Measurements from ENCODE around the gene IL23A. TPM values are rescaled to one million over a fixed set of nuclear protein-coding genes. Genes with fewer than 3 reads are reported as not detected.

Gene IL23A
- total and polyA plus RNA-seq, 4 experiments from 2014 or later = 30.3 to 40.1 (median 34.3) TPM

DNA sequence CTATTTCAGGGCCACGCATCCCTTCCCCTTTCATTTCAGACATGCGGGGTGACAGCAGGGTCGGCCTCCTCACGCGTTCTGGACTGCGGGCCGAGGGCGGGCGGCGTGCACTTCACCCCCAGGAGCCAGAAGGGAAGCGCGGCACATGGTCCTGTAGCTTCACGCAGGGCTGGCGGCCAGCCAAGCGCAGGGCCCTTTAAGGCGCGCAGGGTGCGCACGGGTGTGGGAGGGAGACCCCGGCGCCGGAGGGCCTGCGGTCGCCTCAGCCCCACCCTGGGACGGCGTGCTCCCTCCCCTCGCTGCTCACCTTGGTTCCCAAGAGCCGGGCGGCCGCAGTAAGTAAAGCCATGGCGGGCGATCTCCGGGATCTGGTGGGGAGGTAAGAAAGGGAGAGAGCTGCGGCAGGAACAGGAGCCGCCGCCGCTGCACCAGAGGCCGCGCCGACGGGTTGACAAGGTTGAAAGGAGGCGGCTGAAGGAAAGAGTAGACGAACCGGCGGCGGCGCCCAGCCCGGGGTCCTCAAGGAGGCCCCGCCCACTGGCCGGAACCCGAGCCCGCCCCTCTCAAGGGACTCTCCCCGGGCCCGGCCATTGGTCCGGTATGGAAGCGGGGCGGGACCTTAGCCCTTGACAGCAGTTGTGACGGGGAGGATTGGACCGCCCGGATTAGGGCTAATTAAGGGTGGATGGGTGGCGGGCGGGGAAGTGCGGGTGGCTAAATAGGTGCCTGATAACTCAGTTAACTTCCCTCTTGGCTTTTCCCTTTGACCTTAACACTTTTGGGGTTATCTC is 38.6 kb upstream of the IL23A start, which contains the start of gene CS:
Gene CS (minus strand): TSS at position 478 of the 791 bp plus-strand sequence. CDS start 129 bp downstream, at position 349.
- H3K36me3 ChIP-seq (ENCODE audit: insufficient read depth, low read length) = peaks cover 4% of the 10 kb centered on the region
- Mint-ChIP-seq H3K9me3 (no peaks in the 10 kb centered on the region), H3K27me3 (no peaks in the 10 kb centered on the region), H3K36me3 (peaks cover under 1 to 28% of the 10 kb centered on the region in 2 donors), H3K4me3 (peak within 1 kb of the TSS; percentile 90 to 97 (median 96)), H3K27ac (peak within 1 kb of the TSS; percentile 95 to 99 (median 98)), H3K4me1 (peaks cover 31 to 66% (median 50%) of the 10 kb centered on the region in 4 donors)
- no peaks in the 10 kb centered on the region for H3K27me3 ChIP-seq (ENCODE audit: insufficient read depth, low read length)
- peak within 1 kb of the TSS; percentile 99 for H3K27ac ChIP-seq (ENCODE audit: low read depth, low read length)
- peak within 1 kb of the TSS; percentile 79 to 97 for H3K4me3 ChIP-seq (ENCODE audit: low read length in 2 of 2)
- intact Hi-C loops (cut with micrococcal nuclease) = loop anchor here (1.0 kb wide), 12 partner anchors 9 to 562 kb away; partner anchors contain the start of genes ANKRD52, IL23A, SPRYD4 and STAT2
- peak; percentile 98 to 99 (median 99) for DNase-seq
- H3K9me3 ChIP-seq (ENCODE audit: control insufficient read depth in 1 of 2, low read length in 2 of 2) = no peaks in the 10 kb centered on the region
- ChIA-PET POLR2A (ENCODE audit: partially characterized antibody) (interaction anchor here (0.6 to 2.8 kb wide), 15 partner anchors 8 to 426 kb away, joined by 3 to 11 read pairs (median 4); partner anchors contain the start of genes ANKRD52, ESYT1, IL23A and PA2G4), CTCF (ENCODE audit: partially characterized antibody) (interaction anchor here (1.4 to 1.5 kb wide), 2 partner anchors 60 to 164 kb away, joined by 4 to 6 read pairs; partner anchors contain the start of gene STAT2)
- H3K4me1 ChIP-seq (ENCODE audit: insufficient read depth, low read length) = peaks cover 57% of the 10 kb centered on the region

DNA sequence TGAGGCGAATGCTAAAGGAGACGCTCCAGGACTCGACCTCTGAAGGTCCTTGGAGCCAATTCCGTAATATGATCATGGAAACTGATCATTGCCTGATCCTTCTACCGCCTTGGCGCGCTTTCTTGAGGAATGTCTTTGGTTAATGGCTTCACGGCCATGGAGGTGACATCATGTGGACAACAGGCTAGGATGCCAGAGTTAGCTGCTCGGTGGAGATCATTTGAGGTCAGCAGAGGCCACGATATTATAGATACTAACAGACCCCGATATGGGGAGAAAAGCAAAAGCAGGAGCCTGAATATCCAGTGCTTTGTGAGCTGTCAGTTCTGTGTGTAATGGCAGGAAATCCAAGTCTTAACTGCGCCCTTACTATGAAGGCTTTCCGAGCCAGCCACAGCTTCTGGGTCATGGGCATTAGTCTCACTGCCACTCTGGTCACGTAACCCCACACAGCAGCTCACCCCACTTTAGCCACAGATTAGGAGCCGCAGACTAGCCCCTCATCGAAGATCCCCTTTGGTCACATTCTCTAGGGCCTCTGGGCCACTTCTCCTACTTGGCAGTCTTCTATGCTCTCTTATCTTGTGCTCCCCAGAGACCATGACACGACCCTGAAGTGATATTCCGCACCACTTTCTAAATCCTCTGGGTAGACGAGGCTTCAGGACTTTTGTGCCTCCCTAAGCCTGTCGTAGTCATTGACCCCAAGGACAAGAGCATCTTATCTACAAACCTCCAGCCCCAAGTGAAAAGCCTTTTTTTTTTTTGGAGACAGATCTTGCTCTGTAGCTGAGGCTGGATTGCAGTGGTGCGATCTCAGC is 37.8 kb upstream of the IL23A start:
- no peaks in the 10 kb centered on the region for H3K9me3 ChIP-seq (ENCODE audit: control insufficient read depth in 1 of 2, low read length in 2 of 2)
- H3K27me3 ChIP-seq (ENCODE audit: insufficient read depth, low read length) = no peaks in the 10 kb centered on the region
- Mint-ChIP-seq H3K9me3 (no peaks in the 10 kb centered on the region), H3K36me3 (peaks cover 3 to 31% of the 10 kb centered on the region in 2 donors), H3K27me3 (no peaks in the 10 kb centered on the region), H3K4me3 (peak overlapping the region; percentile 90 to 97 (median 96)), H3K4me1 (peaks cover 31 to 66% (median 48%) of the 10 kb centered on the region in 4 donors), H3K27ac (peak overlapping the region; percentile 95 to 99 (median 98))
- CTCF ChIA-PET (ENCODE audit: partially characterized antibody) = no interaction called here
- peak overlapping the region; percentile 79 to 97 for H3K4me3 ChIP-seq (ENCODE audit: low read length in 2 of 2)
- no peak for DNase-seq
- peaks cover 4% of the 10 kb centered on the region for H3K36me3 ChIP-seq (ENCODE audit: insufficient read depth, low read length)
- POLR2A ChIA-PET (ENCODE audit: partially characterized antibody) = interaction anchor here (0.6 to 2.8 kb wide), 4 partner anchors 10 to 62 kb away, joined by 4 to 10 read pairs (median 7); partner anchors contain the start of genes ANKRD52 and PAN2
- H3K4me1 ChIP-seq (ENCODE audit: insufficient read depth, low read length) = peaks cover 56% of the 10 kb centered on the region
- peak overlapping the region; percentile 99 for H3K27ac ChIP-seq (ENCODE audit: low read depth, low read length)
- intact Hi-C loops (cut with micrococcal nuclease) = loop anchor here (1.0 kb wide), 11 partner anchors 15 to 563 kb away; partner anchors contain the start of genes ANKRD52, IL23A, SPRYD4 and STAT2

DNA sequence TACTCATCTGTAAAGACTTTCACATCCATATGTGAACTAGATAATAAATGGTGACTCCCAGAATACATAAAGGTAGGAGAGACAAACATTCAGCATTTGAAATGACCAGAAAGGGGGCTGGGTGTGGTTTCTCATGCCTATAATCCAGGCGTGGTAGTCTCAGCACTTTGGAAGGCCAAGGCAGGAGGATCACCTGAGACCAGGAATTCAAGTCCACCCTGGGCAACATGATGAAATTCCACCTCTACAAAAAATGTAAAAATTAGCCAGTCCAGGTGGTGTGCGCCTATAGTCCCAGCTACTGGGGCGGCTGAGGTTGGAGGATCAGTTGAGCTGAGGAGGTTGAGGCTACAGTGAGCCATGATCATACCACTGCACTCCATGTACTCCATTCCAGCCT is 34.4 kb upstream of the IL23A start:
- ChIA-PET POLR2A (ENCODE audit: partially characterized antibody) (no interaction called here), CTCF (ENCODE audit: partially characterized antibody) (interaction anchor here (1.2 to 1.7 kb wide), 2 partner anchors 28 to 160 kb away, joined by 3 to 4 read pairs; no protein-coding TSS in a partner anchor)
- no peaks in the 10 kb centered on the region for H3K9me3 ChIP-seq (ENCODE audit: control insufficient read depth in 1 of 2, low read length in 2 of 2)
- Mint-ChIP-seq H3K4me3 (no peak overlapping the region), H3K27me3 (no peaks in the 10 kb centered on the region), H3K9me3 (no peaks in the 10 kb centered on the region), H3K4me1 (peaks cover 12 to 33% (median 21%) of the 10 kb centered on the region in 4 donors), H3K36me3 (peaks cover 3 to 24% of the 10 kb centered on the region in 2 donors), H3K27ac (no peak overlapping the region)
- no peak for DNase-seq
- no peaks in the 10 kb centered on the region for H3K27me3 ChIP-seq (ENCODE audit: insufficient read depth, low read length)
- H3K27ac ChIP-seq (ENCODE audit: low read depth, low read length) = no peak overlapping the region
- H3K36me3 ChIP-seq (ENCODE audit: insufficient read depth, low read length) = peaks cover 7% of the 10 kb centered on the region
- no peak overlapping the region for H3K4me3 ChIP-seq (ENCODE audit: low read length in 2 of 2)
- intact Hi-C loops (cut with micrococcal nuclease) = no loop called here
- H3K4me1 ChIP-seq (ENCODE audit: insufficient read depth, low read length) = peaks cover 22% of the 10 kb centered on the region

DNA sequence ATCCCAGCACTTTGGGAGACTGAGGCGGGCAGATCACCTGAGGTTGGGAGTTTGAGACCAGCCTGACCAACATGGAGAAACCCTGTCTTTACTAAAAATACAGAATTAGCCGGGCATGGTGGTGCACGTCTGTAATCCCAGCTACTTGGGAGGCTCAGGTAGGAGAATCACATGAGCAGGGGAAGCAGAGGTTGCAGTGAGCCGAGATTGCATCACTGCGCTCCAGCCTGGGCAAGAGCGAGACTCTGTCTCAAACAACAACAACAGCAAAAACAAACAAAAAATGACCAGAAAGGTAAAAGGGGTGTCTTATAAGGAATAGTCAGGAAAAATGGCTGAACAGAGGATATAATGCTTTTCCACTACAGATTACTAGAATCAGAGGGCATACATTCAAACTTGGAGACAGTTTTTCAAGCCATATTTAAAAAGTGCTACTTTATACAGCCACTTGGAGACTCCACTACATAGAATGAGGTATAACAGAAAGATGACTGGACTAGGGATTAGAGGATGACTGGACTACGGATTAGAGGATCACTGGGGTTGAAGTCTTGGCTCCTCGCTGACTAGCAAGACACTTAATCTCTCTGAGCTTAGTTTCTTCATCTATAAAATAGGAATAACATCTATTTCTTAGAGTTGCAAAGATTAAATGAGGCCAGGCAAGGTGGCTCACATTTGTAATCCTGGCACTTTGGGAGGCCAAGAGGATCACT is 33.7 kb upstream of the IL23A start:
- no peak overlapping the region for H3K4me3 ChIP-seq (ENCODE audit: low read length in 2 of 2)
- Mint-ChIP-seq H3K27me3 (no peaks in the 10 kb centered on the region), H3K4me3 (no peak overlapping the region), H3K27ac (peak overlapping the region in 3 of 7 donors; percentile 30 to 73 (median 54)), H3K9me3 (no peaks in the 10 kb centered on the region), H3K36me3 (peaks cover 7 to 24% of the 10 kb centered on the region in 2 donors), H3K4me1 (peaks cover 12 to 26% (median 18%) of the 10 kb centered on the region in 4 donors)
- H3K36me3 ChIP-seq (ENCODE audit: insufficient read depth, low read length) = peaks cover 7% of the 10 kb centered on the region
- intact Hi-C loops (cut with micrococcal nuclease) = no loop called here
- no peak overlapping the region for H3K27ac ChIP-seq (ENCODE audit: low read depth, low read length)
- H3K9me3 ChIP-seq (ENCODE audit: control insufficient read depth in 1 of 2, low read length in 2 of 2) = no peaks in the 10 kb centered on the region
- CTCF ChIA-PET (ENCODE audit: partially characterized antibody) = interaction anchor here (1.2 to 1.7 kb wide), 2 partner anchors 29 to 159 kb away, joined by 3 to 4 read pairs; no protein-coding TSS in a partner anchor
- POLR2A ChIA-PET (ENCODE audit: partially characterized antibody) = no interaction called here
- H3K4me1 ChIP-seq (ENCODE audit: insufficient read depth, low read length) = peaks cover 20% of the 10 kb centered on the region
- DNase-seq = no peak
- no peaks in the 10 kb centered on the region for H3K27me3 ChIP-seq (ENCODE audit: insufficient read depth, low read length)

DNA sequence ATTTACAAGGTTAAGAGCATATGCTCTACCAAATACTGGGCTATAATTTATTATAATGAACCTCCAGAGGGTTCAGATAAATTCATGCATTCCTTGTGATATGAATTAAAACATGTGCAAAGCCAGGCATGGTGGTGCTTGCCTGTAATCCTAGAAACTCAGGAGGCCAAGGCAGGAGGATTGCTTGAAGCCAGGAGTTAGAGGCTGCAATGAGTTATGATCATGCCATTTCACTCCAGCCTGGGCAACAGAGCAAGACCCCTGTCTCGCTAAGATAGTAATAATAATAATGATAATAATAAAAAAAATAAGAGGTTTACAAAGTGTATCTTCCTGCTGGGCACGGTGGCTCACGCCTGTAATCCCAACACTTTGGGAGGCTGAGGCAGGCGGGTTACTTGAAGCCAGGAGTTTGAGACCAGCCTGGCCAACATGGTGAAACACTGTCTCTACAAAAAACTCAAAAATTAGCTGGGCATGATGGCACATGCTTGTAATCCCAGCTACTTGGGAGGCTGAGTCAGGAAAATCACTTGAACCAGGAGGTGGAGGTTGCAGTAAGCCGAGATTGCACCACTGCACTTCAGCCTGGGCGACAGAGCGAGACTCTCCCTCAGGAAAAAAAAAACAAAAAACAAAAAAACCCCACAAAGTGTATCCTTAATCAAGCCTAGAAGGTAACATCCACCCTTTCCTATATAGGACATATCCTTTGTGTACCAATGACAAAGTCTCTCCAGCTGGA is 31.3 kb upstream of the IL23A start:
- Histone ChIP-seq H3K9me3 (ENCODE audit: control insufficient read depth in 1 of 2, low read length in 2 of 2) (no peaks in the 10 kb centered on the region), H3K4me1 (ENCODE audit: insufficient read depth, low read length) (no peaks in the 10 kb centered on the region), H3K27ac (ENCODE audit: low read depth, low read length) (no peak overlapping the region), H3K27me3 (ENCODE audit: insufficient read depth, low read length) (no peaks in the 10 kb centered on the region), H3K36me3 (ENCODE audit: insufficient read depth, low read length) (peaks cover 10% of the 10 kb centered on the region), H3K4me3 (ENCODE audit: low read length in 2 of 2) (no peak overlapping the region)
- no peaks in the 10 kb centered on the region for H3K9me3 Mint-ChIP-seq
- POLR2A ChIA-PET (ENCODE audit: partially characterized antibody) = interaction anchor here (0.5 to 2.1 kb wide), 3 partner anchors 8 to 190 kb away, joined by 3 to 6 read pairs (median 3); partner anchors contain the start of gene CNPY2
- H3K27me3 Mint-ChIP-seq = no peaks in the 10 kb centered on the region
- H3K4me3 Mint-ChIP-seq = no peak overlapping the region
- H3K36me3 Mint-ChIP-seq = peaks cover 14 to 33% of the 10 kb centered on the region in 2 donors
- peaks cover under 1 to 2% (median under 1%) of the 10 kb centered on the region in 4 donors for H3K4me1 Mint-ChIP-seq
- no peak overlapping the region for H3K27ac Mint-ChIP-seq
- CTCF ChIA-PET (ENCODE audit: partially characterized antibody) = interaction anchor here (1.7 to 4.5 kb wide), 2 partner anchors 31 to 156 kb away, joined by 7 to 18 read pairs; partner anchors contain the start of gene IL23A
- intact Hi-C loops (cut with micrococcal nuclease) = no loop called here
- DNase-seq = no peak

DNA sequence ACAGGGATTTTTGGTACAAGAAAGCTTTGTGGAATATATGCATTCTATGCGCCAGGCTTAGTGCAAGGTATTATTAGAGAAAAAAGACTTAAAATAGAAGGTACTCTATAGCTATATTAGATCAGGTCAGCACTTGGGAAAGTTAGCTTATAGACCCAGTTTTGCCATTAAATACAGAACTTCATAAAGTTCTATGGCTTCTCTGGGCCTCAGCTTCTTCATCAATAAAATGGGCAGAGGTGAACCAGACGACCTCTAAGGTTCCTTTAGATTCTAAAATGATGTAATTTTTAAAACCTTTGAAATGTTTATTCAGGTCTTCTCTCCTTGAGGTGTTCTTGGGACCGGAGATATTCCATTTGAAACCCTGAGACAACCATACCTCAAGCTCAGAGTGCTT is 30.0 kb upstream of the IL23A start:
- intact Hi-C loops (cut with micrococcal nuclease) = no loop called here
- peak overlapping the region in 1 of 7 donors; percentile 60 for H3K27ac Mint-ChIP-seq

More for the DNA sequence above, 30.0 kb upstream of the IL23A start:
- no peaks in the 10 kb centered on the region for H3K4me1 ChIP-seq (ENCODE audit: insufficient read depth, low read length)
- ChIA-PET POLR2A (ENCODE audit: partially characterized antibody) (interaction anchor here (2.1 kb wide), 1 partner anchor 9 kb away, joined by 6 read pairs; no protein-coding TSS in a partner anchor), CTCF (ENCODE audit: partially characterized antibody) (interaction anchor here (0.6 to 4.5 kb wide), 4 partner anchors 23 to 999 kb away, joined by 3 to 18 read pairs (median 6); partner anchors contain the start of gene IL23A)
- H3K9me3 ChIP-seq (ENCODE audit: control insufficient read depth in 1 of 2, low read length in 2 of 2) = no peaks in the 10 kb centered on the region
- peaks cover 10% of the 10 kb centered on the region for H3K36me3 ChIP-seq (ENCODE audit: insufficient read depth, low read length)
- Mint-ChIP-seq H3K36me3 (peaks cover 14 to 32% of the 10 kb centered on the region in 2 donors), H3K9me3 (no peaks in the 10 kb centered on the region), H3K4me1 (no peaks in the 10 kb centered on the region), H3K27me3 (no peaks in the 10 kb centered on the region), H3K4me3 (no peak overlapping the region)
- no peak for DNase-seq
- no peaks in the 10 kb centered on the region for H3K27me3 ChIP-seq (ENCODE audit: insufficient read depth, low read length)
- H3K27ac ChIP-seq (ENCODE audit: low read depth, low read length) = no peak overlapping the region
- no peak overlapping the region for H3K4me3 ChIP-seq (ENCODE audit: low read length in 2 of 2)
